Kidney (tissue), 14 donors: Measurements from ENCODE around the gene LRBA. TPM values are rescaled to one million over a fixed set of nuclear protein-coding genes. Genes with fewer than 3 reads are reported as not detected.

Experiments
- DNase-seq, 5 donors: peaks; one replicate each; pipeline ENCODE4 v3.0.0-alpha.2; 2013 to 2020
- FAIRE-seq: peaks from 2 replicates; lab custom pipeline; 2012; peaks lifted over from hg19 to GRCh38; lab: Jason Lieb, UNC
- H3K27ac ChIP-seq, 2 donors: one replicate each; pipeline ENCODE4 v1.7.0; 2013; ENCODE audit warnings: low read depth in 2 of 2, low read length in 2 of 2, inconsistent platforms in 1 of 2
- H3K27me3 ChIP-seq: one replicate; pipeline ENCODE4 v1.7.1; 2013; ENCODE audit warnings: low read length, inconsistent platforms; ENCODE audit not compliant: control insufficient read depth, insufficient read depth
- H3K36me3 ChIP-seq, 3 donors: one replicate each; pipeline versions ENCODE4 v1.7.0 to v1.7.1; 2013; ENCODE audit warnings: low read length in 3 of 3, control low read depth in 1 of 3, inconsistent platforms in 1 of 3; ENCODE audit not compliant: insufficient read depth in 3 of 3, control insufficient read depth in 2 of 3
- H3K4me1 ChIP-seq, 3 donors: one replicate each; pipeline versions ENCODE4 v1.7.0 to v1.7.1; 2013; ENCODE audit warnings: low read length in 3 of 3, inconsistent platforms in 1 of 3, low read depth in 1 of 3; ENCODE audit not compliant: control insufficient read depth in 2 of 3, insufficient read depth in 2 of 3
- H3K4me3 ChIP-seq, 3 donors: one replicate each; pipeline versions ENCODE4 v1.7.0 to v1.8.1; 2013; ENCODE audit warnings: low read length in 3 of 3, control low read depth in 1 of 3, inconsistent platforms in 1 of 3
- H3K9ac ChIP-seq, 3 donors: one replicate each; pipeline versions ENCODE4 v1.7.0 to v1.7.1; 2013; ENCODE audit warnings: low read length in 3 of 3, control low read depth in 1 of 3, inconsistent platforms in 1 of 3
- H3K9me3 ChIP-seq, 3 donors: one replicate each; pipeline versions ENCODE4 v1.7.0 to v1.7.1; 2013; ENCODE audit warnings: low read length in 3 of 3, control low read depth in 1 of 3, inconsistent platforms in 1 of 3; ENCODE audit not compliant: control insufficient read depth in 2 of 3, insufficient read depth in 1 of 3
- intact Hi-C: fragments of 100-400 bp; cut with DNase I; formaldehyde crosslinking; loops from one replicate; pipeline ENCODE4 v1.11.1; 2022
- polyA plus RNA-seq: library from polyadenylated mRNA; stranded (reverse); fragments of 350-450 nt; fragmentation: Illumina TruSeq; extraction: RNeasy Lipid Tissue Mini Kit (QIAGEN cat#74804); gene quantifications from one replicate; pipeline ENCODE4 v1.2.3, GENCODE V29; 2014; ENCODE audit warnings: low read depth, low replicate concordance; ENCODE audit not compliant: insufficient read depth
- total RNA-seq: library from RNA; stranded (reverse); fragmentation: NEBNext Ultra II Directional; extraction: Animal tissue kit (Norgen Biotek cat#: 25700); gene quantifications from one replicate; pipeline ENCODE4 v1.2.1, GENCODE V29; 2021
- TF ChIP-seq, protein P1 (sequence below): IDR thresholded peaks from 3 replicates; pipeline ENCODE4 v1.5.1; 2012; ENCODE audit warnings: mild to moderate bottlenecking, moderate library complexity, borderline replicate concordance; ENCODE audit not compliant: insufficient read depth; ENCODE audit errors: extremely low read depth
- donor health status: control.
- donor health status: control.
- donor health status: control.
- donor health status: control.
- donor health status: control.
- donor health status: DM: yes; HTN: yes; CAD: no.
- donor health status: Normal renal cell carcinoma (clear cell type).

Gene LRBA
- total and polyA plus RNA-seq, 2 donors from 2014 or later: 20.3 to 76.7 TPM

DNA sequence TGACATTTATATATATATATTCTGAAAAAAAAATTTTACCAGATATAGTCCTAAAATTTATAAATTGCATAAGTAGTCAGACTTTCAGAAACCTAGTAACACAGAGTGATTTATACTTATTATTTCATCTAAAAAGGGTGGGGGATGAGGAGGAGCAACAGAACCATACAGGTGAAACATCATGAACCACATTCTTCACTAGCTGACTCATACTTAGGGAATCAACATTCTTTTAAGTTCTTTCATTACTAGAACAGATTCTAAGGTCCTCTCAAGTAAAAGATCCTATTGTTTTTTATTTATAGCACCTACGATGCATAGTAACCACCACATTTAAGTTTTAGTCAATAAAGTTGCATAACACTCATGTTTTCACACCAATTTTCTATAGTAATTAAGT, 166.1 kb downstream of the LRBA start:
- Histone ChIP-seq H3K4me3 (no peak overlapping the region), H3K27ac (no peak overlapping the region)

DNA sequence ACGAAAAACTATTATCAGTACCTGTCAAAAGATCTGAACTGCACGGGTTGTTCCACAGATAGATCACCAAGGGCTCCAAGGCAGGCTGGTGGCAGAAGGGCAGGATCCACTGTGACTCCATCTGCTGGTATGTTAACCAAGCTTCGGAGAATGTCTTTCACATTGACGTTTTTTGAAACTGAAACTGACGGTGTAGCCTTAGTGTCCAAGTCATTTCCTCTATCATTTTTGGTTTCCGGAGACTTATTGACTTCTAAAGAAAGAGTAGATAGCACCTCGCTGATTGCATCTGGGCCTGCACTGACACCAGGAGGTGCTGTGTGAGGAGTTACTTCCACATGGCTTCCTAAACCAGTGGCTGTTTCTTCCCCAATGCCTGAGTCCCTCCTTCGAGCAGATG, 186.9 kb downstream of the LRBA start:
- Histone ChIP-seq H3K27me3 (no peaks in the 10 kb centered on the region), H3K9me3 (no peaks in the 10 kb centered on the region), H3K4me3 (no peak overlapping the region), H3K27ac (no peak overlapping the region), H3K36me3 (peaks cover 0 to 8% (median 4%) of the 10 kb centered on the region in 3 donors), H3K4me1 (no peaks in the 10 kb centered on the region), H3K9ac (no peak overlapping the region)
- DNase-seq (no peak), FAIRE-seq (no peak)
- TF ChIP-seq, protein P1, sequence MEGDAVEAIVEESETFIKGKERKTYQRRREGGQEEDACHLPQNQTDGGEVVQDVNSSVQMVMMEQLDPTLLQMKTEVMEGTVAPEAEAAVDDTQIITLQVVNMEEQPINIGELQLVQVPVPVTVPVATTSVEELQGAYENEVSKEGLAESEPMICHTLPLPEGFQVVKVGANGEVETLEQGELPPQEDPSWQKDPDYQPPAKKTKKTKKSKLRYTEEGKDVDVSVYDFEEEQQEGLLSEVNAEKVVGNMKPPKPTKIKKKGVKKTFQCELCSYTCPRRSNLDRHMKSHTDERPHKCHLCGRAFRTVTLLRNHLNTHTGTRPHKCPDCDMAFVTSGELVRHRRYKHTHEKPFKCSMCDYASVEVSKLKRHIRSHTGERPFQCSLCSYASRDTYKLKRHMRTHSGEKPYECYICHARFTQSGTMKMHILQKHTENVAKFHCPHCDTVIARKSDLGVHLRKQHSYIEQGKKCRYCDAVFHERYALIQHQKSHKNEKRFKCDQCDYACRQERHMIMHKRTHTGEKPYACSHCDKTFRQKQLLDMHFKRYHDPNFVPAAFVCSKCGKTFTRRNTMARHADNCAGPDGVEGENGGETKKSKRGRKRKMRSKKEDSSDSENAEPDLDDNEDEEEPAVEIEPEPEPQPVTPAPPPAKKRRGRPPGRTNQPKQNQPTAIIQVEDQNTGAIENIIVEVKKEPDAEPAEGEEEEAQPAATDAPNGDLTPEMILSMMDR: no peak
- intact Hi-C loops: no loop called here

More for the DNA sequence above, 166.1 kb downstream of the LRBA start:
- peaks cover 0 to 15% (median 4%) of the 10 kb centered on the region in 3 donors for H3K36me3 ChIP-seq
- no peaks in the 10 kb centered on the region for H3K27me3 ChIP-seq
- FAIRE-seq: no peak
- no peaks in the 10 kb centered on the region for H3K4me1 ChIP-seq
- intact Hi-C loops: no loop called here
- no peaks in the 10 kb centered on the region for H3K9me3 ChIP-seq
- DNase-seq: no peak
- no peak overlapping the region for H3K9ac ChIP-seq
- TF ChIP-seq, protein P1: no peak

DNA sequence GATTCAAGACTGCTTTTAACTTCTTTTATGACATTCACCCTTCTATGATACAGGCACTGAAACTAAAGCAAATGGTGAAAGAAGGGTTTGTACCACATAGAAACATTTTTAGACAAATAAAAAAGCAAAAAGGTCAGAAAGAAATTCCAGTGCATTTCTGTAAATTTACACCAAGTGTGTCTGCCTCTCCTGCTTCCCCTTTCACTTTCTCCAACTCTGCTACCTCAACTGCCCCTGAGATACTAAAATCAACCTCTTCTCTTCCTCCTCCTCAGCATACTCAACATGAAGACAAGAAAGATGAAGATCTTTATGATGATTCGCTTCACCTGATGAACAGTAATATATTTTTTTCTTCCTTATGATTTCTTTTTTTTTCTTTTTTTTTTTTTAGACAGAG, 187.9 kb downstream of the LRBA start:
- TF ChIP-seq, protein P1: no peak
- Histone ChIP-seq H3K9me3 (no peaks in the 10 kb centered on the region), H3K4me3 (no peak overlapping the region), H3K9ac (no peak overlapping the region), H3K27me3 (no peaks in the 10 kb centered on the region), H3K27ac (no peak overlapping the region), H3K36me3 (peaks cover 0 to 8% (median 4%) of the 10 kb centered on the region in 3 donors), H3K4me1 (no peaks in the 10 kb centered on the region)
- FAIRE-seq: no peak
- DNase-seq: no peak
- intact Hi-C loops: no loop called here

DNA sequence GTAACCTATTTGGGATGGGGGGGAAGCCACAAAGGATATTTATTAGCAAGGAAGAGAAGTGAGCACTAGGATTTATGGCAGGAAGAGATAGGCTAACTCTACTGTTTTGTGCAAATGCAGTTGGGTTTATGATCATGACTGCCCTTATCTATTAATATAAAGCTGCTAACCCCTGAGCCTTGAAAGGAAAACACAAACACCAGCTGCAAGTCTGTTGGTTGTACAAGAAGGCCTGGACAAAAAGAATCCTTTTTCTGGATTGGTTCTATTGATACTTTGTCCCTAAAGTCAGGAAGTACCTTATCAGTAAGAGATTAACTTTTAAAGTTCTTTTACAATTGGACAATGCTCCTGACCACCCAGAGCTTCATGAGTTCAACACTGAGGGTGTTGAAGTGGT, 188.8 kb downstream of the LRBA start:
- no peak overlapping the region for H3K27ac ChIP-seq
- TF ChIP-seq, protein P1: no peak
- H3K36me3 ChIP-seq: peaks cover 0 to 8% (median 4%) of the 10 kb centered on the region in 3 donors
- no peaks in the 10 kb centered on the region for H3K4me1 ChIP-seq
- peak in 2 of 5 donors; percentile 30 to 60 for DNase-seq
- no peaks in the 10 kb centered on the region for H3K27me3 ChIP-seq
- no peak for FAIRE-seq
- no peak overlapping the region for H3K9ac ChIP-seq
- intact Hi-C loops: no loop called here
- H3K4me3 ChIP-seq: no peak overlapping the region
- H3K9me3 ChIP-seq: no peaks in the 10 kb centered on the region
